Fibroblast of lung (primary cell): Measurements from ENCODE around the gene CACNG3.

Experiments
- CTCF ChIP-seq, 2 donors: IDR thresholded peaks in 1 of 2; conservative IDR thresholded peaks in 1 of 2; 1 replicate in 1 of 2; 2 replicates in 1 of 2; pipeline ENCODE4 v1.5.1; 2011 to 2012; ENCODE audit warnings: low read length in 2 of 2, control low read depth in 1 of 2, inconsistent platforms in 1 of 2, low read depth in 1 of 2, mild to moderate bottlenecking in 1 of 2
- EZH2 ChIP-seq: IDR thresholded peaks from 2 replicates; pipeline ENCODE4 v1.5.1; 2012; ENCODE audit warnings: low read length, control low read depth, mild to moderate bottlenecking; ENCODE audit errors: missing control alignments

- no peak for TF ChIP-seq EZH2
- no peak for TF ChIP-seq CTCF (conservative IDR thresholded peaks at IDR 0.05 in 1 of 2, IDR thresholded peaks at IDR 0.05 in 1 of 2; ENCODE audit: low read depth in 1 of 2, low read length in 2 of 2)
Measured at GRCh38 chr16:24318680-24319079, 62.5 kb downstream of the CACNG3 start.
